ENCODE data around the gene UTS2.

UTS2 gene

DNA sequence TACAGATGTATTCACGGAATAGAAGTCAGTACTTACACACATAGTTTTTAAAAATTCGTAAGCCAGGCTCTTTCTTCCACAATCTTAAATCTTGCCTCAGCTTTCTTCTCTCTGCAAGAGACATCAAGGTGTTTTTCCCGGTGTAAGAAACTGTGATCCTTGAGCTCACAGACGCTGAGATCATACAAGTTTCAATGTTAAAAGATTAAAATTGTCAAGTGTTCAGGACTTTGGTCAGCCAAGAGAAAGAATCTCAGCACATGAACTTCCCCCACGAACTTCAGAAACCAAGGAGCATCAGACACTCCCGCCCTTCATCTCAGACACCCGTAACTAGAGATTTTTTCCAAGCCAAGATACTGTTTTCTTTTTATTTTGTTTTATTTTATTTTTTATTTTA, 6.2 kb downstream of the UTS2 start:
- Mint-ChIP-seq H3K27me3 (peaks cover 11% of the 10 kb centered on the region), H3K4me1 (no peaks in the 10 kb centered on the region), H3K9me3 (no peaks in the 10 kb centered on the region), H3K4me3 (no peak overlapping the region), H3K36me3 (peaks cover 7% of the 10 kb centered on the region), H3K27ac (no peak overlapping the region)
- no peak for ATAC-seq

DNA sequence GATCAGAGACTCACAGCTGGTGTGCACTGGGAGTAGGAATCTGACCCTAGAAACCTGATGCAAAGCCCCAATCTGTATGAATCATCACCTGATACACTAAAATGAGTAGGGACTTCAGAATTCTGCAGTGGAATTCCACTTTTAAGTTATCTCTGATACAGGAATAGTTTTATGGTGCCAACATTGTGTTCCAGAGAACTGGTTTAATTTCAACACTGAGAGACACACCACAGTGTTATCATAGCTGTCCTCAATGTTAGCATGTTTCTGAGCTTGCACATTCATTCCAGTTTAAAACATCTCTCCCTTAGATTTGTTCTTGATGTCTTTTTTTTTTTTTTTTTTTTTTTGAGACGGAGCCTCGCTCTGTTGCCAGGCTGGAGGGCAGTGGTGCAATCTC, 7.1 kb downstream of the UTS2 start:
- peaks cover 2% of the 10 kb centered on the region for H3K9me3 Mint-ChIP-seq
- peaks cover 2% of the 10 kb centered on the region for H3K27me3 Mint-ChIP-seq
- no peak overlapping the region for H3K27ac Mint-ChIP-seq
- no peaks in the 10 kb centered on the region for H3K4me1 Mint-ChIP-seq
- no peak overlapping the region for H3K4me3 Mint-ChIP-seq
- H3K36me3 Mint-ChIP-seq = peaks cover 10% of the 10 kb centered on the region
- ATAC-seq = no peak

DNA sequence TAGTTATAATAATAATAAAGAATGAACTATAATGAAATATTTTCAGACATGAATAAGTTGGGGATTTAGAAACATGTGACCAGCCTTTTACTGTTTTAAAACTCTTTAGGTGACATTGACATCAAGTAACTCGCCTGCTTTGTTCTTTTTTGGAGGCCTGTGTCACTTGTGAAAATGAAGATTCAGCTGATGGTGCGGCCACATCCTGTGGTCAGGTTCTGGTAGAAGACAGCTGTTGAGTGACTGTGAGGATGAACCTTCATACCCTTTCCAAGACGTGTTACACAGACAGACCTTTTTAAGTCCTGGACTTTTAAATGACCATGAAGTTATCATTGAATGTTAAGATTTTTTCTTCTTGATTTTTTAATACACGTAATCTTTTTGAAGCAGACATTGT, 10.3 kb downstream of the UTS2 start:
- no peak for ATAC-seq
- Mint-ChIP-seq H3K4me1 (no peaks in the 10 kb centered on the region), H3K36me3 (peaks cover 43% of the 10 kb centered on the region), H3K27me3 (no peaks in the 10 kb centered on the region), H3K27ac (no peak overlapping the region), H3K9me3 (peaks cover 13% of the 10 kb centered on the region), H3K4me3 (no peak overlapping the region)

DNA sequence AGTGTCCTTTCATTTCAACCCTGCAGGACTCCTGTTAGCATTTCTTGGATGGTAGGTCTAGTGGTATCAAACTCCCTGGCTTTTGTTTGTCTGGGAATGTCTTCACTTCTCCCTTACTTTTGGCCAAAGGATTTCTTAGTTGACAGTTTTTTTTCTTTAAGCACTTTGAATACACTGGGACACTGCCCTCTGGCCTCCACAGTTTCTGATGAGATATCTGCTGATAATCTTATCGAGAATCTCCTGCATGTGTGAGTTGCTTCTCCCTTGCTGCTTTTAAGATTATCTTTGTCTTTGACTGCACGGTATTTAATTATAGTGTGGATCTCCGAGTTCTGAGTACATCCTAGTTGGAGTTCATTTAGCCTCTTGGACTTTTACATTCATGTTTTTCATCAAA, 13.3 kb downstream of the UTS2 start:
- Mint-ChIP-seq H3K4me1 (no peaks in the 10 kb centered on the region), H3K27ac (no peak overlapping the region), H3K36me3 (peaks cover 64% of the 10 kb centered on the region), H3K27me3 (no peaks in the 10 kb centered on the region), H3K9me3 (peaks cover 16% of the 10 kb centered on the region), H3K4me3 (no peak overlapping the region)
- ATAC-seq = no peak

DNA sequence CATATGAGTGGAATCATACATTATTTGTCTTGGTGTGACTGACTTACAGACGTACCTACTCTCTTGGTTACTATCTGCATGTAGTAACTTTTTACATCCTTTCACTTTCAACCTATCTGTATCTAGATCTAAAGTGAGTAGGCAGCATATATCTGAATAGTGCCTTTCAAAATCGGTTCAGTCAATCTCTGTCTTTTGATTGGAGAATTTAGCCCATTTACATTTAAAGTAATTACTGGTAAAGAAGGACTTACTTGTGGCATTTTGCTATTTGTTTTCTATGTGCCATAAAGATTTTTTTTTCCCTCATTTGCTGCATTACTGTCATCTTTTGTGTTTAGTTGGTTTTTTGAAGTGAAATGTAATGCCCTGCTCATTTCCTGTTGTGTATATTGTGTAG, 14.2 kb downstream of the UTS2 start:
- no peaks in the 10 kb centered on the region for H3K27me3 Mint-ChIP-seq
- ATAC-seq = no peak
- H3K27ac Mint-ChIP-seq = no peak overlapping the region
- H3K4me3 Mint-ChIP-seq = no peak overlapping the region
- H3K36me3 Mint-ChIP-seq = peaks cover 58% of the 10 kb centered on the region
- no peaks in the 10 kb centered on the region for H3K4me1 Mint-ChIP-seq
- peaks cover 16% of the 10 kb centered on the region for H3K9me3 Mint-ChIP-seq

DNA sequence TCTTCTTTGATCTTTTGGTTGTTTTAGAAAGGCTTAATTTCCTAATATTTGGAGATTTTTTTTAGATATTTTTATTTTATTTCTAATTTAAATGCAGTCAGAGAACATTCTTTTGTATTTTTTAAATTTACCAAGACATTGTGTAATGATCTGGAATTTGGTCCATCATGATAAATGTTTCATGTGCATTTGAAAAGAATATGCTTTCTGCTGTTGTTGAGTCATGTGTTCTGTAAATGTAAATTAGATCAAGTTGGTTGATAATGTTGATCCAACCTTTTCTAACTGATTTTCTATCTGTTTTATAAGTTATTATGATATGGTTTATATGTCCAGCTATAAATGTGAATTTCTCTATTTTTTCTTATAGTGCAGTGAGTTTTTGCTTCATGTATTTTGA, 19.8 kb downstream of the UTS2 start:
- H3K9me3 Mint-ChIP-seq = peaks cover 3% of the 10 kb centered on the region
- H3K4me1 Mint-ChIP-seq = peaks cover 34% of the 10 kb centered on the region
- no peak for ATAC-seq
- H3K27ac Mint-ChIP-seq = no peak overlapping the region
- H3K27me3 Mint-ChIP-seq = no peaks in the 10 kb centered on the region
- no peak overlapping the region for H3K4me3 Mint-ChIP-seq
- peaks cover 45% of the 10 kb centered on the region for H3K36me3 Mint-ChIP-seq

DNA sequence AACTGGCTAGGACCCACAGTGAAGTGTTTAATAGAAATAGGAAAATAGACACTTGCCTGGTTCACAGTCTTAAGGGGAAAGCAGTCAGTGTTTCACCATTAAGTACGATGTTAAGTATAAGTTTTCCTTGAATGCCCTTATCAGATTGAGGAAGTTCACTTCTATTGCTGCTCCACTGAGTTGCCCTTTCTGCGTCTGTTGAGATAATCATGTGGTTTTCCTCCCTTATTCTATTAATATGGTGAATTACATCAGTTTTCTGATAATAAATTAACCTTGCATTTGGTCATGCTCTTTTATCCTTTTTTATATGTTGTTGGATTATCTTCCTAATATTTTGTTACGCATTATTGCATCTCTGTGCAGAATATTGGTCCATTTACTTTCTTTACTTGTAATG, 21.4 kb downstream of the UTS2 start:
- Mint-ChIP-seq H3K4me1 (peaks cover 34% of the 10 kb centered on the region), H3K4me3 (peak overlapping the region; percentile 45), H3K27ac (peak overlapping the region; percentile 31), H3K9me3 (peaks cover 3% of the 10 kb centered on the region), H3K27me3 (no peaks in the 10 kb centered on the region), H3K36me3 (peaks cover 38% of the 10 kb centered on the region)
- no peak for ATAC-seq

DNA sequence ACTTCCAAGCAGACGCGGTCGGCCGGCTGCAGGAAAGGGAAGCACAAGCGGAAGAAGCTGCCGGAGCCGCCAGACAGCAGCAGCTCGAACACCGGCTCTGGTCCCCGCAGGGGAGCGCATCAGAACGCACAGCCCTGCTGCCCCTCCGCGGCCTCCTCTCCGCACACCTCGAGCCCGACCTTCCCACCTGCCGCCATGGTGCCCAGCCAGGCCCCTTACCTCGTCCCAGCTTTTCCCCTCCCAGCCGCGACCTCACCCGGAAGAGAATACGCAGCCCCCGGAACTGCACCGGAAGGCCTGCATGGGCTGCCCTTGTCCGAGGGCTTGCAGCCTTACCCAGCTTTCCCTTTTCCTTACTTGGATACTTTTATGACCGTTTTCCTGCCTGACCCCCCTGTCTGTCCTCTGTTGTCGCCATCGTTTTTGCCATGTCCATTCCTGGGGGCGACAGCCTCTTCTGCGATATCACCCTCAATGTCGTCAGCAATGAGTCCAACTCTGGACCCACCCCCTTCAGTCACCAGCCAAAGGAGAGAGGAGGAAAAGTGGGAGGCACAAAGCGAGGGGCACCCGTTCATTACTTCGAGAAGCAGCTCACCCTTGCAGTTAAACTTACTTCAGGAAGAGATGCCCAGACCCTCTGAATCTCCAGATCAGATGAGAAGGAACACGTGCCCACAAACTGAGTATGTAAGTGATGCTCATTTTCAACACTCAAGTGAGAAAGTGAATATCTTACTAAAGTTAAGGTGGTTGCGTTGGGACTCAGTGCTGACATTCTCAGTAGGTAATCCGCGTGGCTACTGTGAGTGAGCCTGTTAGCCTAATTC, 25.5 kb downstream of the UTS2 start:
- H3K4me3 Mint-ChIP-seq = peak overlapping the region; percentile 88
- H3K36me3 Mint-ChIP-seq = peaks cover 27% of the 10 kb centered on the region
- no peaks in the 10 kb centered on the region for H3K27me3 Mint-ChIP-seq
- H3K4me1 Mint-ChIP-seq = peaks cover 34% of the 10 kb centered on the region
- H3K27ac Mint-ChIP-seq = peak overlapping the region; percentile 89
- ATAC-seq = peak; percentile 57
- no peaks in the 10 kb centered on the region for H3K9me3 Mint-ChIP-seq

DNA sequence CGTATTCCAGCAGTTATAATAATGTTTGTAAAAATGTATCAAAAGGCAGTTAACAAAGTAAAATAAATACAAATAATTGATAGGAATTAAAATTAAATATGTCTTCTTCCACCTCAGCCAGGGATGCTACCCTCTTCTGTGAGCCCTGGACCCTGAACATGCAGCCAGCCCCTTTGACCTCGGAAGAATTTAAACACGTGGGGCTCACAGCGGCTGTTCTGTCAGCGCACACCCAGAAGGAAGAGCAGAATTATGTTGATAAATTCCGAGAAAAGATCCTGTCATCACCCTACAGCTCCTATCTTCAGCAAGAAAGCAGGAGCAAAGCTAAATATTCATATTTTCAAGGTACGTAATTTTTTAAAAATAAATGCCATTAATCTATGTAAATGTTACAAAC, 26.5 kb downstream of the UTS2 start:
- no peak for ATAC-seq
- peak overlapping the region; percentile 88 for H3K4me3 Mint-ChIP-seq
- H3K27ac Mint-ChIP-seq = peak overlapping the region; percentile 89
- peaks cover 25% of the 10 kb centered on the region for H3K36me3 Mint-ChIP-seq
- no peaks in the 10 kb centered on the region for H3K9me3 Mint-ChIP-seq
- peaks cover 24% of the 10 kb centered on the region for H3K4me1 Mint-ChIP-seq
- H3K27me3 Mint-ChIP-seq = no peaks in the 10 kb centered on the region

DNA sequence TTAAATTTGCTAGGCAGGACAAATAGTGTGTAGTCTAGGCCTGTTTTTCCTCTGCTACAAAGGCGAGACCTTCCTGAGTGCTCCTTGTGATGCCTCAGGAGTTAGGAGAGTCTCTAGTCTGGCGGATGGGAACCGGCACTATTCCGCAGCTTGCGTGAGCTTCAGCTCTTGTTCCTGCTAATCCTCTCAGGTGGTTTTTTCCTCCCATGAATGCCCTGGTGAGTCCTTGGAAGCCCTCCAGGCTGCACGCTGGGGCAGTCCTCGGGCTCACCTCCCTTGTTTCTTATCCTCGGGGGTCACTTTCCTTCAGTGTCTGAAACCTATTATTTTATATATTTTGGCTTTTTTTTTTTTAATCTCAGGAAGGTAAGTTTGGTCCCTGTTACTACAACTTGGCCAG, 28.2 kb downstream of the UTS2 start:
- H3K27ac Mint-ChIP-seq = no peak overlapping the region
- H3K4me1 Mint-ChIP-seq = peaks cover 7% of the 10 kb centered on the region
- no peak overlapping the region for H3K4me3 Mint-ChIP-seq
- peaks cover 24% of the 10 kb centered on the region for H3K36me3 Mint-ChIP-seq
- H3K9me3 Mint-ChIP-seq = no peaks in the 10 kb centered on the region
- no peak for ATAC-seq
- H3K27me3 Mint-ChIP-seq = no peaks in the 10 kb centered on the region

DNA sequence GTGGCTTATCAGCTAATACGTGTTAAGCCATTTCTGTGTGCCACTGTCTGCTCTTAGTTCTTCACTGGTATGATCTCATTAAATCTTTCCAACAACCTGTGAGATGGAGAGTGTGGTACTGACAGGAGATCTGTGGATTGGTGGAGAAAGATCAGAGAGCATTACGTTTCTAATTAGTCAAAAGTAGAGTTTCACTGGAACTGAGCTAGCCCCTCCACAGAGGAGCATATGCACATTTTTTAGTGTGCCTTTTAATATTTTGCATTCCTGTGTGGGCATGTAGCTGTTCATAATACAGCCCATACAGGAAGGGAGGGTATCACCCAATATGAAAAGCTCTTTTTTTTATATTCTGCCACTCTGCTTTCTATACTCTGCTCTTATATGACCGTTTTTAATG, 31.6 kb downstream of the UTS2 start:
- Mint-ChIP-seq H3K27me3 (no peaks in the 10 kb centered on the region), H3K36me3 (peaks cover 20% of the 10 kb centered on the region), H3K4me1 (no peaks in the 10 kb centered on the region), H3K4me3 (no peak overlapping the region), H3K9me3 (no peaks in the 10 kb centered on the region), H3K27ac (no peak overlapping the region)
- no peak for ATAC-seq

DNA sequence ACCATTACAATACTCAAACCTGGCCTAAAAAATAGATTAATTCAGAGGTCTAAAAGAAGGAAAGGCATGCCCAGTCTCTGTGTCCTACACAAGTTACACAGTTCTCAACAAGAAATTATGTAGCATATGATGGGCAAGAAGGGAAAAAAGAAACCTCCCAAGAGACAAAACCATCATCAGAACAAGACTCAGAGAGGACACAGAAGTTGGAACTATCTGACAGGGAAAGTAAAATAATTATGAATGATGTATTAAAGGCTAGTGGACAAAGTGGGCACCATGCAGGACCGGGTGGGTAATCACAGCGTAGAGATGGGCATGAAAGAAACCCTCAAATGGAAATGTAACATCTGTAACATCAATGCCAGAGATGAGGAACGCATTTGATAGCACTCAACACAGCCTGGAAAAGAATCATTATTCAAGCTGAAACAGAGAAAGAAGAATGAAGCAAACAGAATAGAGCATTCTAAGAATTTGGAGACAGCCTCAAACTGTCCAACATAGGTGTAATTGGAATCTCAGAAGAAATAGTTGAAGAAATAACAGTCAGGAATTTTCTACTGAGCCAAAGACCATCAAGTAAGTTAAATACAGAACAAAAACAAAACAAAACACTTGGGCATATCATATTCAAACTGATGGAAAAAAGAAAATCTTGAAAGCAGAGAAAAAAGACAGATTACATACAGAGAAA, 39.0 kb downstream of the UTS2 start:
- Mint-ChIP-seq H3K36me3 (peaks cover 30% of the 10 kb centered on the region), H3K9me3 (peaks cover 15% of the 10 kb centered on the region), H3K4me1 (no peaks in the 10 kb centered on the region), H3K27ac (no peak overlapping the region), H3K27me3 (no peaks in the 10 kb centered on the region), H3K4me3 (no peak overlapping the region)
- ATAC-seq = no peak

DNA sequence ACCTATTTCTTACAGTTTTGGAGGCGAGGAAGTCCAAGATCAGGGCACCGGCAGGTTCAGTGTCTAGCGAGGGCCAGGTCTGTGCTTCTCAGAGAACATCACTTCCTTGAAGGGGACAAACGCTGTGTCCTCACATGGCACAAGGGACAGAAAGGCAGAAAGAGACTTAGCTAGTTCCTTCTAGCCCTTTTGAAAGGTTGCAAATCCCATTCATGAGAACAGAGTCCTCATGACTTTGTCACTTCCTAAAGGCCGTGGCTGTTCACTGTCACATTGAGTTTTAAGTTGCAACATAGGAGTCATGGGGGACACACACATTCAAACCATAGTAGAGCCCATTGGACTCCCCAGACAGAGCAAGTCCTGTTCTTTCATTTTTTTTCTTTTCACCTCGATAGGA, 41.4 kb downstream of the UTS2 start:
- Mint-ChIP-seq H3K36me3 (peaks cover 30% of the 10 kb centered on the region), H3K9me3 (peaks cover 15% of the 10 kb centered on the region), H3K4me1 (no peaks in the 10 kb centered on the region), H3K27me3 (no peaks in the 10 kb centered on the region), H3K27ac (no peak overlapping the region), H3K4me3 (no peak overlapping the region)
- no peak for ATAC-seq

DNA sequence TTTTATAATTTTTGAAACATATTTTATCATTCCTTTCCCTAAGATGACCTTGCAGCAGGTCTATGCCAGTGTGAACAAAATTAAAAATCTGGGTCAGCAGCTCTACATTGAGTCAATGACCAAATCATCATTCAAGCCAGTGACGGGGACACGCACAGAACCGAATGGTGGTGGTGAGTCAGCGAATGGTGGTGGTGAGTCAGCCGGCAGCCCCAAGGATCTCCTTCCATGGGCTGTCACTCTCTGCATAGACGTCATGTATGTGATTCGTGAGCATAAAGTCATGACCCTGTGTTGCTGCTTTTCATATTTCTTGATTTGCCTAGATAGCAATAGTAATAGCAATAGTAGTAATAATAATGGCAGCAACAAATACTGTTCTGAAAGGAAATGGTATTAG, 42.5 kb downstream of the UTS2 start:
- Mint-ChIP-seq H3K4me3 (no peak overlapping the region), H3K36me3 (peaks cover 30% of the 10 kb centered on the region)

DNA sequence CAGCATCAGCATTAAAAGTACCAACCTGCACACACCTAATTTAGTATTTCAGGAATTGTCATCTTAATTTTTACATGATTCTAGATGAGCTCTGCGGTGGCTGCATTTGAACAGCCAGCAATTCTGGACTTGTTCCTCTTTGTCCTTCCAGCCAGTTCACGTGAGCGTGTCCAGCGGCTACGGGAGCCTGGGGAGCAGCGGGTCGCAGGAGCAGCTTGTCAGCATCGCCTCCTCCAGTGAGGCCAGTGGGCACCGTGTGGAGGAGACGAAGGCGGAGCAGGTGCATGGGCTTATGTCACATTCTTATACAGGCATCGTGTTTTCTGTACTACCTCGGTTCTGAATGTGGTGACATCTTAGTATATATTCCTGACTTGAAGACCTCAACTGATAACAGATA, 43.1 kb downstream of the UTS2 start:
- H3K9me3 Mint-ChIP-seq = peaks cover 15% of the 10 kb centered on the region
- no peak overlapping the region for H3K4me3 Mint-ChIP-seq

More for the DNA sequence above, 42.5 kb downstream of the UTS2 start:
- ATAC-seq = no peak
- Mint-ChIP-seq H3K27me3 (no peaks in the 10 kb centered on the region), H3K4me1 (no peaks in the 10 kb centered on the region), H3K27ac (no peak overlapping the region), H3K9me3 (peaks cover 15% of the 10 kb centered on the region)

DNA sequence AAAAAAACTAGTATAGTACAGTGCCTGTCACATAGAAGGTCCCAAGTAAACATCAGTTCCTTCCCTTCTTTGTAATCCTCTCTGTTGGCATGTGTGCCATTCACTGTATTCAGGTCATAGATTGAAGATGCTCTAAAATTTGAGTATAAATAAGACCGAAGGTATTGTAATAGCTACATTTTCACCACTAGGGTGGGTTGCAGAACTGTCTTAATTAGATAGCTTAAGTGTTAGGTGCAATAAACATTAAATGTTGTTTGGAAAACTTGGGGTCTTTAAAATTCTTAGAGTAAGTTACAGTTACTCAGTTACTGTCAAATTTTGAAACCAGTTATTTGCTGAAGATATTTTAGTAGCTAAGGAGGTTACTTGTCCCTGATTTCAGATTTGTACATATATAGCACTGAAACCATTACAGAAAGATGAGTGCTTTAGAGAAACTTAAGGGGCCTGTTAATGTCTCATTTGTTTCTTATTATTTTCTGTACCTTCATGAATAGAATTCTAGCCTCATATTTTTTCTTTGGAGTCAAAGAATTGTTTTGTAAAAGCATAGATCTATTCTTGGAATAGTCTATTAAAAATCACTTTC, 44.5 kb downstream of the UTS2 start:
- no peaks in the 10 kb centered on the region for H3K27me3 Mint-ChIP-seq
- peaks cover 31% of the 10 kb centered on the region for H3K36me3 Mint-ChIP-seq
- no peaks in the 10 kb centered on the region for H3K4me1 Mint-ChIP-seq
- H3K9me3 Mint-ChIP-seq = peaks cover 5% of the 10 kb centered on the region
- ATAC-seq = no peak
- H3K27ac Mint-ChIP-seq = no peak overlapping the region
- no peak overlapping the region for H3K4me3 Mint-ChIP-seq

More for the DNA sequence above, 43.1 kb downstream of the UTS2 start:
- Mint-ChIP-seq H3K27ac (no peak overlapping the region), H3K36me3 (peaks cover 37% of the 10 kb centered on the region), H3K27me3 (no peaks in the 10 kb centered on the region), H3K4me1 (no peaks in the 10 kb centered on the region)
- no peak for ATAC-seq

Data from stimulated activated memory B cell treated with anti-CD40 and anti-IgM and Interleukin-4, amounts not matched to agents 10 μg/mL and 1 μg/mL and 100 μg/mL, for 72 hours (primary cell).